ENCODE measurements around the gene RABAC1. TPM values are rescaled to one million over a fixed set of nuclear protein-coding genes. Genes with fewer than 3 reads are reported as not detected.
A peak's percentile ranks its signal among the peaks of the same experiment; 100 is the strongest.

Gene RABAC1
- total and polyA plus RNA-seq, 2 donors from 2014 or later = 146 to 333 TPM

DNA sequence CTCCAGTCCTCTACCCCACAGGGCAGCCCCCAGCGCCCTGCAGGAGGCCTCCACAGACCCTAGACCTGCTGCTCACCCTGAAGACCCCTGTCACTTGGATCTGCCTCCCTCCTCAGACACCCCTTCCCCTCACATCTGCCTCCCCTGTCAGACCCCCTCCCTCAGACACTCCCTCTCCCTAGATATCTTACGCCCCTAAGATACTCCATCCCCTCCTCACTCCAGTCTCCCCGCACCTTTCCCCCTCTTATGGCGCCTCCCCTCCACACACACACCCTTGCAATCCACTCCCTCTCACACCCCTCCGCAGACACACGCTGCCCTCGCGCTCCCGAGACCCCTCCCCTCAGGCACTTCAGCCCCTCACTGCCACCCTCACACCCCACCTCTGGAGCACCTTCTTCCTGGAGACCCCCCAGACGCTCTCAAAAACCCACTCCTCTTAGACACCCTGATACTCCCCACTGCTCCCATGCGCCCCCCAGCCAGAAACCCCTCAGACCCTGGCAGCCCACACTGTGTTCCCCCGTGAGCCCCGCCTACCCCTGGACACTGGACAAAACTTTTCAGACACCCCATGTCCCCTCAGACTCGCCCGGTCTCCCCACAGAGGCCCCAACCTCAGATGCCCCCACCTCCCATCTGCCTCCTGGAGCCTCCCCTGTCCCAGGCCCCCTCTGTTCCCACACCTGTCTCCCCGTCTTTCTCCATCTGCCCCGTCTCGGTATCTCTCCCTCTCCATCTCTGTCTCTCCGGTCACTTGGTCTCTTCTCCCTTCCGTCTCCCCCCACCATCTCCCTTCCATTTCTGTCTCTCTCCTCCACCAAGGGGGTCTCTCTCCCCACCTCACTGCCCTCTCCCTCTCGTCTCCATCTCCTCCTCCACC lies 45.3 kb downstream of the RABAC1 start:
- DNase-seq = no peak
- no peaks in the 10 kb centered on the region for H3K36me3 ChIP-seq (ENCODE audit: control insufficient read depth in 2 of 3, insufficient read depth in 3 of 3, low read length in 3 of 3)
- no peak overlapping the region for H3K9ac ChIP-seq (ENCODE audit: low read length in 3 of 3)
- no peak overlapping the region for H3K4me3 ChIP-seq (ENCODE audit: low read length in 3 of 3)
- intact Hi-C loops (cut with DNase I) = no loop called here
- H3K9me3 ChIP-seq (ENCODE audit: control insufficient read depth in 2 of 3, insufficient read depth in 1 of 3, low read length in 3 of 3) = no peaks in the 10 kb centered on the region
- peaks cover 55% of the 10 kb centered on the region for H3K27me3 ChIP-seq (ENCODE audit: control insufficient read depth, insufficient read depth, low read length)
- H3K4me1 ChIP-seq (ENCODE audit: control insufficient read depth in 2 of 3, insufficient read depth in 2 of 3, low read depth in 1 of 3, low read length in 3 of 3) = no peaks in the 10 kb centered on the region
- TF ChIP-seq, protein P1, sequence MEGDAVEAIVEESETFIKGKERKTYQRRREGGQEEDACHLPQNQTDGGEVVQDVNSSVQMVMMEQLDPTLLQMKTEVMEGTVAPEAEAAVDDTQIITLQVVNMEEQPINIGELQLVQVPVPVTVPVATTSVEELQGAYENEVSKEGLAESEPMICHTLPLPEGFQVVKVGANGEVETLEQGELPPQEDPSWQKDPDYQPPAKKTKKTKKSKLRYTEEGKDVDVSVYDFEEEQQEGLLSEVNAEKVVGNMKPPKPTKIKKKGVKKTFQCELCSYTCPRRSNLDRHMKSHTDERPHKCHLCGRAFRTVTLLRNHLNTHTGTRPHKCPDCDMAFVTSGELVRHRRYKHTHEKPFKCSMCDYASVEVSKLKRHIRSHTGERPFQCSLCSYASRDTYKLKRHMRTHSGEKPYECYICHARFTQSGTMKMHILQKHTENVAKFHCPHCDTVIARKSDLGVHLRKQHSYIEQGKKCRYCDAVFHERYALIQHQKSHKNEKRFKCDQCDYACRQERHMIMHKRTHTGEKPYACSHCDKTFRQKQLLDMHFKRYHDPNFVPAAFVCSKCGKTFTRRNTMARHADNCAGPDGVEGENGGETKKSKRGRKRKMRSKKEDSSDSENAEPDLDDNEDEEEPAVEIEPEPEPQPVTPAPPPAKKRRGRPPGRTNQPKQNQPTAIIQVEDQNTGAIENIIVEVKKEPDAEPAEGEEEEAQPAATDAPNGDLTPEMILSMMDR (IDR thresholded peaks at IDR 0.05; ENCODE audit: borderline replicate concordance, extremely low read depth, insufficient read depth) = no peak
- no peak overlapping the region for H3K27ac ChIP-seq (ENCODE audit: low read depth in 2 of 2, low read length in 2 of 2)
- no peak for FAIRE-seq

DNA sequence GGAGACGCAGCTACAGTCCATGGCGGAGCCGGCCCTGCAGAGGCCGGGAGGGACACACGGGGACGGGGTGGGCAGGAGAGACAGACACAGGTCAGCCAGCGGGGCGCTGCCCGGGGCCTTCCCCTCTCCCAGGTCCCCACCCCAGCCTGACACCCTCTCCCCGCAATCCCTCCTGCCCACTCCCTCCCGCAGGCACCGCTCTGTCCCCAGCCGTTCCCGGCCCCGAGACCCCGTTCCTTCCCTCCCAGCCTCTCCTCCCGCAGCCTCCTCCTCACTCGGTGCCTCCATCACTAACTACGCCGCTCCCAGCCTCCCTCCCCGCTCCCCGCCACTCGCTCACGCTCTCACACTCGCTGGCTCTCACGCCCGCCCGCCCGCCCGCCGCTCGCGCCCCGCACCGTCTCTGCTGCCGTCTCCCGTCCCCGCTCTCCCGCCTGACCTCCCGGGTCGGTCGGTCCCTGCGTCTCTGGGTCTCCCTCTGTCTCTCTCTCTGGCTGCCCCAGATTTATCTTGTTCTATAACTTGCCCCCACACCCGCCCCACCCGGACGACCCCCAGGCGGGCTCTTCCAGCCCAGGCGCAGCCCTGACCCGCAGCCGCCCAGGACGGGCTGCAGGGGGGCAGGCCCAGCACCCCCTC lies 46.1 kb downstream of the RABAC1 start:
- H3K27ac ChIP-seq (ENCODE audit: low read depth in 2 of 2, low read length in 2 of 2) = no peak overlapping the region
- peaks cover 48% of the 10 kb centered on the region for H3K27me3 ChIP-seq (ENCODE audit: control insufficient read depth, insufficient read depth, low read length)
- TF ChIP-seq, protein P1 (IDR thresholded peaks at IDR 0.05; ENCODE audit: borderline replicate concordance, extremely low read depth, insufficient read depth) = no peak
- H3K9me3 ChIP-seq (ENCODE audit: control insufficient read depth in 2 of 3, insufficient read depth in 1 of 3, low read length in 3 of 3) = no peaks in the 10 kb centered on the region
- no peaks in the 10 kb centered on the region for H3K4me1 ChIP-seq (ENCODE audit: control insufficient read depth in 2 of 3, insufficient read depth in 2 of 3, low read depth in 1 of 3, low read length in 3 of 3)
- no peak overlapping the region for H3K9ac ChIP-seq (ENCODE audit: low read length in 3 of 3)
- FAIRE-seq (no peak), DNase-seq (no peak)
- no peak overlapping the region for H3K4me3 ChIP-seq (ENCODE audit: low read length in 3 of 3)
- H3K36me3 ChIP-seq (ENCODE audit: control insufficient read depth in 2 of 3, insufficient read depth in 3 of 3, low read length in 3 of 3) = no peaks in the 10 kb centered on the region
- intact Hi-C loops (cut with DNase I) = no loop called here

- Histone ChIP-seq H3K9ac (ENCODE audit: low read length in 3 of 3) (no peak overlapping the region), H3K36me3 (ENCODE audit: control insufficient read depth in 2 of 3, insufficient read depth in 3 of 3, low read length in 3 of 3) (no peaks in the 10 kb centered on the region), H3K4me3 (ENCODE audit: low read length in 3 of 3) (no peak overlapping the region), H3K9me3 (ENCODE audit: control insufficient read depth in 2 of 3, insufficient read depth in 1 of 3, low read length in 3 of 3) (no peaks in the 10 kb centered on the region), H3K4me1 (ENCODE audit: control insufficient read depth in 2 of 3, insufficient read depth in 2 of 3, low read depth in 1 of 3, low read length in 3 of 3) (no peaks in the 10 kb centered on the region), H3K27ac (ENCODE audit: low read depth in 2 of 2, low read length in 2 of 2) (no peak overlapping the region), H3K27me3 (ENCODE audit: control insufficient read depth, insufficient read depth, low read length) (peaks cover 46% of the 10 kb centered on the region)
- FAIRE-seq = no peak
- TF ChIP-seq, protein P1 (IDR thresholded peaks at IDR 0.05; ENCODE audit: borderline replicate concordance, extremely low read depth, insufficient read depth) = no peak
- intact Hi-C loops (cut with DNase I) = no loop called here
- DNase-seq = peak in 1 of 5 donors; percentile 65
Measured at GRCh38 chr19:41911889-41912731, 47.0 kb downstream of the RABAC1 start.

Measured in kidney (tissue), 14 donors.